Osteoblast (primary cell): ENCODE results near the gene KATNB1. TPM values are rescaled to one million over a fixed set of nuclear protein-coding genes. Genes with fewer than 3 reads are reported as not detected.

Experiments
- DNase-seq: peaks from one replicate; pipeline ENCODE4 v3.0.0; 2011; ENCODE audit warnings: low spot score, mixed read lengths; ENCODE audit not compliant: insufficient read length; ENCODE audit errors: missing footprints
- H2AFZ ChIP-seq: 2 replicates; pipeline ENCODE4 v1.6.0; 2011; ENCODE audit warnings: mild to moderate bottlenecking, low read length
- H3K27ac ChIP-seq: 2 replicates; pipeline ENCODE4 v1.5.1; 2011; ENCODE audit warnings: mild to moderate bottlenecking, low read depth, low read length, moderate library complexity
- H3K27me3 ChIP-seq: 2 replicates; pipeline ENCODE4 v1.6.0; 2012; ENCODE audit warnings: mild to moderate bottlenecking, control low read depth, inconsistent platforms, low read length, moderate library complexity; ENCODE audit not compliant: insufficient read depth
- H3K36me3 ChIP-seq: 2 replicates; pipeline ENCODE4 v1.5.1; 2011; ENCODE audit warnings: mild to moderate bottlenecking, low read length, control low read depth, moderate library complexity; ENCODE audit not compliant: insufficient read depth
- H3K4me1 ChIP-seq: 2 replicates; pipeline ENCODE4 v1.5.1; 2011; ENCODE audit warnings: mild to moderate bottlenecking, low read length, control low read depth, moderate library complexity; ENCODE audit not compliant: insufficient read depth
- H3K4me2 ChIP-seq: 2 replicates; pipeline ENCODE4 v1.6.0; 2011; ENCODE audit warnings: mild to moderate bottlenecking, low read length; ENCODE audit not compliant: insufficient read depth
- H3K4me3 ChIP-seq: fragments of 200-600 bp; sonication (generic); 3 replicates; pipeline ENCODE4 v1.5.1; 2012; ENCODE audit warnings: mild to moderate bottlenecking, low read length, inconsistent platforms; ENCODE audit not compliant: insufficient read depth
- H3K79me2 ChIP-seq: 2 replicates; pipeline ENCODE4 v1.6.0; 2012; ENCODE audit warnings: mild to moderate bottlenecking, low read length, control low read depth, inconsistent platforms; ENCODE audit not compliant: insufficient read depth
- H3K9me3 ChIP-seq: 2 replicates; pipeline ENCODE4 v1.5.1; 2011; ENCODE audit warnings: low read depth, low read length, control low read depth
- H4K20me1 ChIP-seq: 2 replicates; pipeline ENCODE4 v1.6.0; 2012; ENCODE audit warnings: mild to moderate bottlenecking, low read length, control low read depth; ENCODE audit not compliant: insufficient read depth
- CTCF ChIP-seq: IDR thresholded peaks from 2 replicates; pipeline ENCODE4 v1.5.1; 2011; ENCODE audit warnings: mild to moderate bottlenecking, low read depth, low read length, moderate library complexity; ENCODE audit errors: extremely low read depth
- small RNA-seq: library from RNA; depleted of rRNA; stranded (forward); fragments of <200 nt; gene quantifications from one replicate; pipeline ENCODE3, GENCODE V24; 2012
- total RNA-seq: library from RNA; depleted of rRNA; stranded (reverse); fragments of >200 nt; gene quantifications from 2 replicates; pipeline ENCODE4 v1.2.3, GENCODE V29; 2012

Gene KATNB1
- total RNA-seq, 1 donor, result 24.6 TPM

- peaks cover 10% of the 10 kb centered on the region for H4K20me1 ChIP-seq
- no peak for TF ChIP-seq CTCF
- no peak for DNase-seq
- H3K4me2 ChIP-seq, result no peak overlapping the region
- H2AFZ ChIP-seq, result no peak overlapping the region
- H3K9me3 ChIP-seq, result no peaks in the 10 kb centered on the region
- H3K79me2 ChIP-seq, result peaks cover 16% of the 10 kb centered on the region
- H3K27me3 ChIP-seq, result no peaks in the 10 kb centered on the region
- H3K36me3 ChIP-seq, result no peaks in the 10 kb centered on the region
- no peak overlapping the region for H3K27ac ChIP-seq
- no peak overlapping the region for H3K4me3 ChIP-seq
- H3K4me1 ChIP-seq, result peaks cover 36% of the 10 kb centered on the region
Observed at GRCh38 chr16:57805176-57805575, 69.6 kb downstream of the KATNB1 start.

Small RNA genes lying within 50 kb of the gene (small RNA-seq; reads per million reads assigned to genes)
- not detected for gene MIR6772

Other genes with a start within 250 kb of the KATNB1 start
- 27.1 and 29.0 TPM in 2 replicates for gene DOK4, start 249.3 kb upstream of the KATNB1 start, total RNA-seq
- 9.8 and 10.6 TPM in 2 replicates for gene CCDC102A, start 199.2 kb upstream of the KATNB1 start, total RNA-seq
- not detected in 2 replicates for gene ADGRG5, start 193.1 kb upstream of the KATNB1 start, total RNA-seq
- gene ADGRG1, start 107.1 kb upstream of the KATNB1 start, total RNA-seq, result 0.29 and 0.72 TPM in 2 replicates
- not detected in 2 replicates for gene ADGRG3, start 67.5 kb upstream of the KATNB1 start, total RNA-seq
- gene DRC7, start 41.0 kb upstream of the KATNB1 start, total RNA-seq, result not detected in 2 replicates
- gene KIFC3, start 66.7 kb downstream of the KATNB1 start, total RNA-seq, result 40.5 and 41.0 TPM in 2 replicates
- not detected in 2 replicates for gene CNGB1, start 235.4 kb downstream of the KATNB1 start, total RNA-seq